Measurements from ENCODE around the gene EMC6.

Gene EMC6

GRCh38 chr17:3708366-3708765 is 39.8 kb downstream of the EMC6 start:
- DNase-seq (ENCODE audit: low spot score), result no peak

- DNase-seq (ENCODE audit: low spot score), result no peak
Observed at GRCh38 chr17:3710951-3711383, 42.4 kb downstream of the EMC6 start.

GRCh38 chr17:3712811-3713463 is 44.3 kb downstream of the EMC6 start:
- no peak for DNase-seq (ENCODE audit: low spot score)

- DNase-seq (ENCODE audit: low spot score), result no peak
Observed at GRCh38 chr17:3715296-3715695, 46.7 kb downstream of the EMC6 start.

GRCh38 chr17:3718201-3718600 is 49.6 kb downstream of the EMC6 start:
- DNase-seq (ENCODE audit: low spot score), result no peak

GRCh38 chr17:3719265-3719664 is 50.7 kb downstream of the EMC6 start:
- DNase-seq (ENCODE audit: low spot score), result no peak

All from GM03348 (cell line).